GM21786 (cell line): ENCODE measurements around the gene SIX3.

Experiments used
- ATAC-seq: cut with Tn5 transposase; IDR thresholded peaks from one replicate; pipeline ENCODE4 v1.9.1; 2021; ENCODE audit not compliant: unreplicated experiment

The SIX3 gene

DNA sequence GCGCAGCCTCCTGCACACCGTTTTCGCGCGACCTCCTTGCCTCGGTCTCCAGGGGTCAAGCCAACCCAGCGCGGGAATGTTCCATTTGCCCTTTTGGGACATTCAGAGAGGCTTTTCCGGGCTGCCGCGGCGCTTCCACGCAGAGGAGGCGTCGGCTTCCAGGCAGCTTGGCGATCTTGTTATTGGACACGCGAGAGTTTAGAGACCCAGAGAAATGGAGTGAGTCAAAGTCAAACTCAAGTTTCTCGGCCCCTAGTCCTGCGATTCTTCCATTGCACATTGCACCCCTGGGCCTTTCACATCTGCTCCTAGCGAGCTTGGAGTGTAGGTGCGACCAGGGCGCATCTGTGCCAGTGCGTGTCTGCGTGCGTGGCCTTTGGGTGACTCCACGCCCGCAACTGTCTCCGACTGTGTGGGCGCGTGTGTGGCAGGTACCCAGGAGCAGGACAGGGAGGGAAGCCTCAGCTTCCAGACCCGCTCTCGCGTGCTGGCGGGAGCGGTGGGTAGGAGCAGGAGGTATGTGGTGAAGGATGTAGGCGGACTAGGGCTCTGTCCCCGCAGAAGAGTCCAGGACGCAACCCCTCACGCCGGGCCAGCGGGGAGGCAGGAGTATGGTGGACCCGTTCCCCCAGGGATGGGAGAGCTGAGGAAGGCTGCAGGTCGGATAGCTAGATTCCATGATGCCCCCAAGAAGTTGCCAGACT lies 13.5 kb downstream of the SIX3 start:
- ATAC-seq: no peak

DNA sequence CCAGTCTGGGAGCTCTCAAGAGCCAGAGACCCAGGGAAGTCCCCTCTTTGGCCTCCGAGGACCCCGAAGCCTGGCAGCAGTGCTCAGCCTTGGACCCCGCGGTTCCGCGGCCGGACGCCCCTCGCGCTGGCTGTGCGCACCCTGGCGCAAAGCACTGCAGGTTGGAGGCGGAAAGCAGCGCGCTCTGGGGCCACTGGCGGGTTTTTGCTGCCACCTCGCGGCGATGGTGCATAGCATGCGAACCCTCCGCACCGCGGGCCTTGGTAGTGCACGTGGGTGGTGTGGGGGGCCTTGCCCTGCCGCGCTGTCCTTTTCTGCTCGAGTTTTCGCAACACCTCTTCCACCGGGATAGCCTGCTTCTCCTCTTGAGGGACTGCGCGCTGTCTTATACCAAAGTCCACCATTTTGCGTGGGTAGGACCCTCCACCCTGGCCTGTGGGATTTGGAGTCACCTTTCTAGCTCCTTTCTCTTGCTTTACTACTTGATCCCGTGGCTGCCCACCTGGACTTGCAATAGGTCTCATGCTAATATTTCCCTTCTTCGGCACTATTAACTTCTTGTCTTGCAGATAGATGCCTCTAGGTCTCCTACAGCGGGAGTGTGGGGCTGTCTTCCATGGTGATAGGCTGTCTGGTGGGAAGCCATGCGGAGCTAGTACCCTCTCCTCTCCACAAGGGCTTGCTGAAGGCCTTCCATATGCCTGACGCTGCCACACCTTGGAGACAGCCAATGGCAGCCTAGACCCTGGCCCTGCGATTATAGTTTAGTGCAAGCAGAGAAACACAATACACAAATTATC lies 14.3 kb downstream of the SIX3 start:
- no peak for ATAC-seq

GRCh38 chr2:44956843-44957242 lies 15.3 kb downstream of the SIX3 start:
- ATAC-seq: no peak

GRCh38 chr2:44957656-44958327 lies 16.3 kb downstream of the SIX3 start:
- no peak for ATAC-seq

DNA sequence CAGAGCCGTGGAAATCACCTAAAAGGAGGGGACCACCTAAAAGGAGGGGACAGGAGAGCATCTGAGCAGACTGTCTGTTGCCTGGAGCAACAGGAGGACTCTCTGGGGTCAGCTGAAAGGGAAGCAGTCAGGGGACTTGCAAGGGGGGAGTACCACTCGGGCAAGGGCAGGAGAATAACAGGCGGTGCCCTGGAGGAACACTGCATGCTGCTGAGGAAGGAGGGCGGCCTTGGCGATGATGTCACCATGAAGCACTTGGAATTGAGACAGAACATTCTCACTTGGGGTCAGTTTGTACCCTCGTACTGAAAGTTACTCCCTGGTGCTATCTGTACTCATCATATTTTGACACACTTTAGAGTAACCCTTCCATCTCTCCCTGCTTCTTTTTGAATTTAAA lies 18.4 kb downstream of the SIX3 start:
- no peak for ATAC-seq

GRCh38 chr2:44960871-44961270 lies 19.4 kb downstream of the SIX3 start:
- no peak for ATAC-seq

DNA sequence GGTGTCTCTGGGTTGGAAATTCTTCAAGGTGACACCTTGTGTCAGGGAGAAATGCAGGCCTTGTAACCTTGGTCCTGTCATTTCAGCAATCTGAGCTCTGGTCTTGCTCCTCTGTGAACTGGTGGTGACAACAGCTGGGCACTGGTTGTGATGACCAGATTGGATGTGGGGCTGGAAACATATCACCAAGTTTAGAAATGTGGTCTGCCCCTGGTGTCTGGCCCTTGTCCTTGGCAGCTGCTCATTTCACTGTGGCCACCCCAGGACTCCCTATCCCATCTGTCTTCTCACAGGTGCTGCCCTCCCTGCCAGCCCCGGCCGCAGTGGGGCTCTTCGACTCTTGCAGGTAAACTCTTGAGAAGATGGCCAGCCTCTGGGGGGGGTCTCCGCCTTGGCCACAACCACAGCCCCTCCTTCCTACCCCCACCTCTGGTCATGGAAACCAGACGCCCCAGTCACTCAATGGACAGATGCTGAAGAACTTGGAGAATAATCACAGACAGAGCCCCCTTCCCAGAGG lies 20.7 kb downstream of the SIX3 start:
- ATAC-seq: no peak

DNA sequence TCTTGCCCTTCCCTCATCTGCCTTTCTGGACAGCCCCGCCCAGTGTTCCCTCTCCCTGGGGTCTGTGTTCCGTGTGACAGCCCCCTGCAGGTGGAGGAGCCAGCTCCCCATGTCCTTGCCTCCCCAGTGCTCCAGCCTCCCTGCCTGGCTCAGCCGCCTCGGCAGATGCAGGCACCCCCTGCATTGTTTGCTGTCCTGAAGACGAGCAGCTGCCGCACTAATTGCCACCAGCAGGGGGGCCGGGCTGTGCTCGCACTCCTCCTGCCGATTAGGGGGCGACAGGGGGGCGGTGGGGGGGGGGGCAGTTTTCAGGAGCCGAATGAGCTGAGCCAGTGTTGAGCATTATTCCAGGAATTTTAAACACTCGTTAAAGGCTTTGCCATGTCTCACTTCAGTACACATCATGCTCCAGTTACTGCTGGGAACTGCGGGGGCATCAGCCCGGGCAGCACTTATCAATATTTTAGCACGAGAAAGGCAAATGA lies 23.3 kb downstream of the SIX3 start:
- ATAC-seq: no peak

GRCh38 chr2:44965684-44966083 lies 24.2 kb downstream of the SIX3 start:
- no peak for ATAC-seq

DNA sequence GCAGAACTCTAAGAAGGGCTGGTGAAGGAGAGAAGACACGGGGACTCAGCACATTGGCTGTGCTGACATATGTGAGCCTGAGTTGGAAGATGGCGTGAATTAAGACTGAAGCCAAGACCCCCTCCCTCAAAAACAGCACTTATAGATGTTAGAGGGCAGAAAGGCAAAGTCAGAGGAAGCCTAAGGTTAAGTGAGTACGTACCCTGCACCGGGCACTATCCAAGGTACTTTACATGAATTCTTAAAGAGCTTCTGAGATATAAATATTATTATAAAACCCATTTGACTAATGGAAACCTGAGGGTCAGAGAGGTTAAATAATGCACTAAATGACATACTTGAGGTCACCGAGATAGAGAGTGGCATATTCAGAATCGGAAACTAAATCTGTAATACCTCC lies 25.6 kb downstream of the SIX3 start:
- no peak for ATAC-seq

DNA sequence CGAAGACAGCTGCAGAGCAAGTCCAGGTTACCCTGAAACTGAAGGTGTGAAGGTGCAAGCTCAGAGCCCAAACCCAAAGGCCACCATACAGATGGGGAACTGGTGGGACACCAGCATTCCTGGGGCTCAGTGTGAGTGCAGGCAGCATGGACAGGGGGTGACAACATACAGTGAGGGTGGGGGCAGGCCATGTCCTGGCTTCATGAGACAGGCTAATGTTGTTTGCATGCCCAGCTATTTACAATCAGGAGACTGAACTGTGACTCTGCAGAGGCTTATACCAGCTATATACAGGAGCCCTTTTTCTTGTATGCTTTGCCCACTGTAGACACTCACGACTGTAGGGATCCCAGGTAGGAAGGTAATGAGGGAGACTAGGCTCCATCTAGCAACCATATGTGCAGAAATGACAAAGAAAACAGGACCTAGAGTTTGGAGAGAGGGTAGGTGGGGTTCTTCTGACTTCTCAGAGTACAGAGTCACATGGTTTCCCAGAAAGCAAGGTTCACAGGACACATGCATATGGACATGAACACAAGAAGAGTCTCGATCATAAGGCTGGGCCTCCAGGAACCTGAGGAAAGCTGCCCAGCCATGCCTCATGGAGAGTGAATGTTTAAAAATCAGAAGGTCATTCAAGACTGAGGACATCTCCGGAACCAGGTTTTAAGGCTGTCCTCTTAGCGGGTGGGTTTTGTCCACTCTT lies 26.4 kb downstream of the SIX3 start:
- ATAC-seq: no peak

DNA sequence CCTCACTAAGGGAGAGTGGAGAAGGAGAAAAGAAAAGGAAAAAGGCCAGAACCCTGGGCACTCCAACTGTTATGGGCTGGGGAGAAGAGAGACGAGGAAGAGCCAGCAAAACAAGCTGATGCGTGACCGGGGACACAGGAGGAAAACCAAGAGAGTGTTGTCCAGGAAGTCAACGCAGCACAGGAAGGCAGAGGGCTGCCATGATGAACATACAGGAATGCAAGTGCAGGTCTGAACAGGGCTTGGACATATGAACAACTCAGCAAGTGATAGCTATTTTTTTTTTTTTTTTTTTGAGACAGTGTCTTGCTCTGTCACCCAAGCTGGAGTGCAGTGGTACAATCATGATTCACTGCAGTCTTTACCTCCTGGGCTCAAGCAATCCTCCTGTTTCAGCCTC lies 28.4 kb downstream of the SIX3 start:
- ATAC-seq: no peak

- ATAC-seq: no peak
Observed at GRCh38 chr2:44970846-44971450, 29.4 kb downstream of the SIX3 start.

DNA sequence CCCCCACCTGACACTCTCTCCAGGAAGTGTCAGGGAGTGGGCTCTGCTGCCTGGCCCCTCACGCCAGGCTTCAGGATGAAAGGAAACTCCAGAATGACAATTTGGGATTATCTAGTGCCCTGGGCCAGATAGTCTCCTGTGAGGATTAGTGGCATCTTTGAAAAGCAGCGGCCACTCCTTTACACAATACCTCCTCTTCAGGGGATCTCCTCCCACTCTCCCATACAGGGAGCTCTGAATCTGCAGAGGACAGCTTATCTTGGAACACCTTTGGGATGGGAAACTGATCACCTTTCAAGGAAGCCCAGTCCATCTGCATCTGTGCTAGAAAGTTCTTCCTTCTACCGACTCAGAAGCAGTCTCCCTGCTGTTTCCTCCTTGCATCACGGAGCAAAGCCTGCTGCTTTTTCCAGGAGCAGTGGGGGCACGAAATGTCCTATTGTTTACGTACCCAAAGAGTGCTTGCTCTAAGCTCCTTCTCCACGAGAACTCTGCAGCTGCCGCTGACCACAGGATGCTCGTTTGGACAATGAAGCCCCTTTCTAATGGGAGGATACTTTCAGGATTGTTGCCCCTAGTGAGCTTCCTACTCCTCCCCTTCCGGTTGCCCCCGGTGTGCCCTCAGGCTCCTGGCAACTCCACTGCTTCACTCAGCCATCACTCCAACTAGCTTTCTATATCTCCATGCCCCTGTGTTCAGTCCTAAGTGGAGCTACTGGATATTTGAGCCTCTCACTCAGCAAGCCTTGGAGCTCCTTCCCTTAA lies 31.5 kb downstream of the SIX3 start:
- ATAC-seq: no peak

DNA sequence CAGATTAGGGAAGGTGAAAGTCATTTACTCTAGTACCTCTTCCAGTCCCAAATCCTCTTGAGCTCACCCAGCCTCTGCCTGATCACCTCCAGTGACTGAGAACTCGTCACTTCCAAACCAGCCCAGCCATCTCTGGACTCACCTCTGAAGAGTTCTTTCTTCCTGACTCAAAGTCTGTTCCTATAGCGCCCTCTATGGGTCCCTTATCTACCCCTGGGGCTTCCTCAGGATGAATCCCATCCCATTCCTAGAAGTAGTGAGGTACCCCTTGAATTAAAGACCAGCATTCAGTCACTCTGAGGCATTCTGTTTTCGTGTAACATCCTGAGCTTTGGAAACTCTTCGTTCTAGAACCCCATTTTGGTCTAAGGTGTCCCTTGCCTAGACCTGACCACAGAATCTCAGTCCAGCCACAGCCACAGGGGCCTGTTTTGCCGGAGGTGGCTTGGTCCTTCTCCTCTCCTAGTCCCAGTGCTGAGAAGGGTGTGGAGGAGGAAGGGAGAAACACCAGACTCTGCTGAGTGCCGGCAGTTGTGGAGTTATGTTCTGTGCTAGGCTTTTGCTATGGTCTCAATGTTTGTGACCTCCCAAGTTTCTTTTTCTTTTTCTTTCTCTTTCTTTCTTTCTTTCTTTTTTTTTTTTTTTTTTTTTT lies 32.7 kb downstream of the SIX3 start:
- no peak for ATAC-seq

GRCh38 chr2:44975571-44976450 lies 34.3 kb downstream of the SIX3 start:
- no peak for ATAC-seq

GRCh38 chr2:44979581-44979980 lies 38.1 kb downstream of the SIX3 start:
- no peak for ATAC-seq
